GM12875 (cell line): ENCODE measurements around the gene TBC1D21.

Experiments
- H3K4me3 ChIP-seq: one replicate; pipeline ENCODE4 v1.5.1; 2011; ENCODE audit warnings: low read depth, low read length, control low read depth
- TF ChIP-seq, protein P1 (sequence below): IDR thresholded peaks from 2 replicates; pipeline ENCODE4 v1.5.1; 2011; ENCODE audit warnings: low read depth, mild to moderate bottlenecking, control low read depth, inconsistent platforms, low read length, moderate library complexity, borderline replicate concordance; ENCODE audit not compliant: insufficient read depth

Gene TBC1D21, protein sequence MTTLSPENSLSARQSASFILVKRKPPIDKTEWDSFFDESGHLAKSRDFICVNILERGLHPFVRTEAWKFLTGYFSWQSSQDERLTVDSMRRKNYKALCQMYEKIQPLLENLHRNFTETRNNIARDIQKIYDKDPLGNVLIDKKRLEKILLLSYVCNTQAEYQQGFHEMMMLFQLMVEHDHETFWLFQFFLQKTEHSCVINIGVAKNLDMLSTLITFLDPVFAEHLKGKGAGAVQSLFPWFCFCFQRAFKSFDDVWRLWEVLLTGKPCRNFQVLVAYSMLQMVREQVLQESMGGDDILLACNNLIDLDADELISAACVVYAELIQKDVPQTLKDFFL

DNA sequence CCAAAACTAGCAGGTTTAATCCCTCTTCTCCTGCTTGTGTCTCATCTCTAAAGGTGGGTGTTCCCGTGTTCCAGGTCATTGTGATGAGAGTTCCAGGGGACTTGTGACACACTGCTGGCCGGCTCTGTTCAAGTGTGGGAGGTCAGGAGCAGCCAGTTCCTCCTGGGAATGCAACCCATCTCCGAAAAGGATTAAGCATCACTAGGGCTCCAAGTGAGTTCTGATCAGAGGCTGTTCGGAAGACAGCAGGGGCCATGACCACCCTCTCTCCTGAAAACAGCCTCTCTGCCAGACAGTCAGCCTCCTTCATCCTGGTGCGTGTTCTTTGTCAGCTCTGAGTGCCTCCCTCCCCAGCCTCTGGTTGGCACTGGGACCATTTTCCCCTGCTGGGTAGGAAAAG, at the start of gene TBC1D21:
TSS of gene TBC1D21 (plus strand) at position 109 of the 400 bp plus-strand sequence. CDS start at position 255, 146 bp downstream.
- H3K4me3 ChIP-seq, result no peak within 1 kb of the TSS
- TF ChIP-seq, protein P1, sequence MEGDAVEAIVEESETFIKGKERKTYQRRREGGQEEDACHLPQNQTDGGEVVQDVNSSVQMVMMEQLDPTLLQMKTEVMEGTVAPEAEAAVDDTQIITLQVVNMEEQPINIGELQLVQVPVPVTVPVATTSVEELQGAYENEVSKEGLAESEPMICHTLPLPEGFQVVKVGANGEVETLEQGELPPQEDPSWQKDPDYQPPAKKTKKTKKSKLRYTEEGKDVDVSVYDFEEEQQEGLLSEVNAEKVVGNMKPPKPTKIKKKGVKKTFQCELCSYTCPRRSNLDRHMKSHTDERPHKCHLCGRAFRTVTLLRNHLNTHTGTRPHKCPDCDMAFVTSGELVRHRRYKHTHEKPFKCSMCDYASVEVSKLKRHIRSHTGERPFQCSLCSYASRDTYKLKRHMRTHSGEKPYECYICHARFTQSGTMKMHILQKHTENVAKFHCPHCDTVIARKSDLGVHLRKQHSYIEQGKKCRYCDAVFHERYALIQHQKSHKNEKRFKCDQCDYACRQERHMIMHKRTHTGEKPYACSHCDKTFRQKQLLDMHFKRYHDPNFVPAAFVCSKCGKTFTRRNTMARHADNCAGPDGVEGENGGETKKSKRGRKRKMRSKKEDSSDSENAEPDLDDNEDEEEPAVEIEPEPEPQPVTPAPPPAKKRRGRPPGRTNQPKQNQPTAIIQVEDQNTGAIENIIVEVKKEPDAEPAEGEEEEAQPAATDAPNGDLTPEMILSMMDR, result no peak

DNA sequence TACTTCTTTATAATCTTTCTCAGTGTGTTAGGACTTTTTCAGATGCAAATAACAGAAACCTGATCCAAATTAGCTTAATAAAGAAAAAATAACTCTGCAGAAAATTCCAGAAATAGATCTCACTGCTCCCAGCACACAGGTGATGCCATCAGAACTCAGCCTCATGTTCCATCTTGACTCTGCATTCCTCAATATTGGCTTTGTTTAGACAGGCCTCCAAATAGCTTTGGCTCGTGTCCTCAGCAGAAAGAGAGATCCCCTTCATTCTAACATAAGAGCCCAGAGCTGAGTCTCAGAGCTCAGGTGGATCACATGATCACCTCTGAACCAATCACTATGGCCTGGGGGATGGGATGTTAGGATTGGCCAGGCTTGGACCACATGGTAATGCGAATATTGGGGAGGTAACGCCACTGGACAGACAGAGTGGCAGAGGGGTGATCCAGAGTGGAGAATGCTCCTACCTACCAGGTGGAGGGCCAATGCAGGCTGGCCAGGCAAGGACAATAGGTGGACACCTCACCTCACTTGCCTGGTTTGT, 46.6 kb upstream of the TBC1D21 start:
- H3K4me3 ChIP-seq, result no peak overlapping the region
- TF ChIP-seq, protein P1, result no peak

DNA sequence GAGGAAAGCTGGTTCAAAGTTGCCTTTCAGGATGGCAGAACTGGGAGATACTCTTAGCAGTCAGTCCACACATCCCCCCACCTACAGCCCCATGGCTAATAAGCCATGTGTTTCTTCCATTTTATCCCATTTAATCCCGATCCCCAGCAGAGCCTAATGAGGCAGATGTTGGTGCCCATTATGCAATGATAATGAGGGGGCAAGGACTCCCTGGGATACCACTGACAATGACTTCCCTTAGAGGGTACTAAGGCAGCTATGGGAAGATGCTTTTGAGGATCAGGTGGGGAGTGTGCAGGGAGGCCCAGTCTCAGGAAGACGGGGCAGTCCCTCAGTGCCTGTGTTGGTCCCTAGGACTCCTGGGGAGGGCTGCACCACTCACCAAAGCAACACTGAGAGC, 43.8 kb upstream of the TBC1D21 start:
- no peak overlapping the region for H3K4me3 ChIP-seq
- TF ChIP-seq, protein P1, result no peak

DNA sequence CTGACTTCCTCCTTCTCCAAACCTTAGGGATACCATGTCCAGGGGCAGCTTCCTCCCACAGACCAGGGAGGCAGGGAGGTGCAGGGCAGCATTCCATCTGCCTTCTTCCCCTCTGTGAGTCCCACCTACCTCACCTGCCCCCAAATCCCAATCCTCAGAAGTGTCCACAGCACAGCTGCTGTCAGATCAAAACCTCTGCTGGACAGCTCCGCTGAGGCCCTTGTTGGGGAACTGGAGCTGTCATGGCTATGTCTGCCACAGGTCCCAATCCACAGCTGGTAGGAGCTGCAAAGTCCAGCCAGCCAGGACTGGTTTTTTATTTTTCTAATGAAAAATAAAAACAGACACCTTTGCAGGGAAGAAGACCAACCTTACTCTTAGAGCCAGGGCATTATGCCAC, 40.7 kb upstream of the TBC1D21 start:
- TF ChIP-seq, protein P1, result no peak

DNA sequence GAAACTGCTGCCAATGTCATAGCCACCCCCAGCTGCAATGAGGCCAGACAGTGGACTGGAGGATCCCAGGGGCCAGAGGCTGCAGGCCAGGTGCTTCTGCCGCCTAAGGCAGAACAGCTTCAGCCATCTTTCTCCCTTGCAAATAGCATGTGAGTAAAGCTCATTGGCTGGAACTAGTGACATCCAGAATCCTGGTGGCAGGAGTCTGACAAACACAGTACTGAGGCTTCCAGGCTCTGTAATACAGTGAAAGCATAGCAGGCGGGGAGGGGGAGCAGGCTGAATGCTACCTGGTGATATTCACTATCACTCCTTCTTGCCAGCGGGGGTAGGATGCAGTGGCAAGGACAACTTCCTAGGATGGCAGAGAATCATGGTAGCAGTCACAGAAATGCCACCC, 36.5 kb upstream of the TBC1D21 start:
- TF ChIP-seq, protein P1, result no peak

More for the DNA sequence above, 40.7 kb upstream of the TBC1D21 start:
- H3K4me3 ChIP-seq, result no peak overlapping the region

DNA sequence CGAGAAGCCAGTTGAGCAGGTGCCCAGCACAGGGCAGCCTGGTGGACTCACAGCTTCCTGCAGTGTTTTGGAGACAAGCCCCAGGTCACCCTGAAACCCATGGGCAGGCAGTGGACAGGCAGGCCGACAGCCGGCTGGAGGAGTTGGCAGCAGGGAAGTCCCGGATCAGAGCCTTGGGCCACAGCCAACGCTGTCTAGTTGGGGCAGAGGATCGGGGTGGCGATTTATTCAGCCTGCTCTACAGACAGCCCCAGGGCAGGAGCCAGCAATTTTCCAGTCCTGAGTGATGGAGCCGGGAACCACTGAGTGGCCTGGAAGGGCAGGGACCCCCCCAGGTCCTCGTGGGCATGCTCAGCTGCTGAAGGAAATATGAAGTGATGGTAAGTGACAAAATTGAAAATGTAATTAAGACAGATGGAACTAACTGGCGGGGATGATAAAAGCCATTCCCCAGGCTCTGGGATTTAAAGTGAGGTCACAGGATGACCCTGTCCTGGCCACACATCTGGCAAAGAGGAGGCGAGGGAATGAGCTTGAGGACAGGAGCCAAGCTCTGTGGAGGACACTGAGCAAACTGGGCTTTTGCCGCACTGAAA, 34.4 kb upstream of the TBC1D21 start:
- TF ChIP-seq, protein P1, result no peak
- H3K4me3 ChIP-seq, result no peak overlapping the region

More for the DNA sequence above, 36.5 kb upstream of the TBC1D21 start:
- H3K4me3 ChIP-seq, result no peak overlapping the region
